Fibroblast of pulmonary artery (primary cell): ENCODE measurements around the gene WNT5A.
A peak's percentile ranks its signal among the peaks of the same experiment; 100 is the strongest.

Experiments used
- DNase-seq: peaks from one replicate; pipeline ENCODE4 v3.0.0-alpha.2; 2010; ENCODE audit warnings: low read depth
- H3K4me3 ChIP-seq: replicated peaks from 2 replicates; pipeline ENCODE4 v1.5.1; 2011; ENCODE audit warnings: low read depth, mild to moderate bottlenecking, control low read depth, low read length, moderate library complexity
- TF ChIP-seq, protein P1 (sequence below): IDR thresholded peaks from 2 replicates; pipeline ENCODE4 v1.5.1; 2011; ENCODE audit warnings: mild to moderate bottlenecking, control low read depth, low read length, inconsistent platforms; ENCODE audit errors: missing control alignments

Gene WNT5A

DNA sequence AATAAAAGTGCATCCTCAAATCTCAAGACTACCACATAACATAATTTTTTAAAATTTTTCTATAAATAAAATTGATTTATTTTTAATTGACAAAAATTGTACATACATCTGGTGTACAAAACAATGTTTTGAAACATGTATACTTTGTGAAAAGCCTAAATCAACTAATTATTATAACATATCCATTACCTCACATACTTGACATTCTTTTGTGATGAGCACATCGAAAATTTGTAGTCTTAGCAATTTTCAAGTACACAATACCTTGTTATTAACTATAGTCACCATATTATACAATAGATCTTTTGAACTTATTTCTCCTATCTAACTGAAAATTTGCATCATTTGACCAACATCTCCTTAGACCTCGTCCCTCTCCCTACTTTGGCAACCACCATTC lies 7.9 kb upstream of the WNT5A start:
- no peak overlapping the region for H3K4me3 ChIP-seq
- TF ChIP-seq, protein P1, sequence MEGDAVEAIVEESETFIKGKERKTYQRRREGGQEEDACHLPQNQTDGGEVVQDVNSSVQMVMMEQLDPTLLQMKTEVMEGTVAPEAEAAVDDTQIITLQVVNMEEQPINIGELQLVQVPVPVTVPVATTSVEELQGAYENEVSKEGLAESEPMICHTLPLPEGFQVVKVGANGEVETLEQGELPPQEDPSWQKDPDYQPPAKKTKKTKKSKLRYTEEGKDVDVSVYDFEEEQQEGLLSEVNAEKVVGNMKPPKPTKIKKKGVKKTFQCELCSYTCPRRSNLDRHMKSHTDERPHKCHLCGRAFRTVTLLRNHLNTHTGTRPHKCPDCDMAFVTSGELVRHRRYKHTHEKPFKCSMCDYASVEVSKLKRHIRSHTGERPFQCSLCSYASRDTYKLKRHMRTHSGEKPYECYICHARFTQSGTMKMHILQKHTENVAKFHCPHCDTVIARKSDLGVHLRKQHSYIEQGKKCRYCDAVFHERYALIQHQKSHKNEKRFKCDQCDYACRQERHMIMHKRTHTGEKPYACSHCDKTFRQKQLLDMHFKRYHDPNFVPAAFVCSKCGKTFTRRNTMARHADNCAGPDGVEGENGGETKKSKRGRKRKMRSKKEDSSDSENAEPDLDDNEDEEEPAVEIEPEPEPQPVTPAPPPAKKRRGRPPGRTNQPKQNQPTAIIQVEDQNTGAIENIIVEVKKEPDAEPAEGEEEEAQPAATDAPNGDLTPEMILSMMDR, result no peak
- DNase-seq, result no peak

DNA sequence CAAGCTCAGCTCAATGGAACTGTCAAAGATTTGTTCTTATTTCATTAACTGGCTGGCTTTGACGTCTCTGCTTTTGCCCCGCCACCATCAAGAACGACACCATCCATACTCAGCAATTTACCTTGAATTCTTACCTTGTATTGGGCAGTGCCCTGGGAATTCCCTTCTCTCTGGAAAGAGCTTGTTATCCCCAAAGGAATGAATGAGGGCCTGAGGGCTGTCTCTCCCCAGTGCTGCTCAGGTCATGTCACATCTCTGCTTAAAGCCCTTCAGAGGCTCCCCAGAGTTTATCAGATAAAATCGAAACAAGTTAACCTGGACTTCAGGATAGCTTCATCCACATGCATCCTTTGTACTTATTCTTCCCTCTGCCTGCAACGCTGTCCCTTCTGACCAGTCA lies 5.9 kb upstream of the WNT5A start:
- TF ChIP-seq, protein P1, result no peak
- no peak overlapping the region for H3K4me3 ChIP-seq
- no peak for DNase-seq

DNA sequence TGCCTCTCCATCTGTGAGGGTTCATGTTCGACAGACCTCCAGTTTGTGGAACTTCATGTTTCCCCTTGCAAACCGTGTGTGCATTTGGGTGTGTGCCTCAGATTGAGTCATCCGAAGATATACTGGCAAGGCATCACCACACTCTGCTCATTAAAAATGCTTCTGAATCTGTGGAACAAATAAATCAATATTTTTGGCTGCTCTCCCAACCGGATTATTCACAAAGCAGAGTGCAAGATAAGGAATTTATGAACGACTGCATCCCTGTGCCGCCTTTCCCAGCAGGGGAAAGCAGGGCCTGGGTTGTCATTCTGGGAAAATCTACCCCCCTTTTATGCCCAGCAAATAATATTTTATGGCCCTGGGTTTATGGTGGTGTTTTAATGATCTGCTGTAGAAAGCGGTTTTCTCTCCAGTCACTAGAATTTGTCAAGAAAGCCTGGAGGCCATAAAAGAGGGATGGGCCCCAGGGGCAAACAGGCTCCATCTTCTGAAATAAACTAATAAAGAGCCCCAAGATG lies 4.2 kb upstream of the WNT5A start:
- no peak overlapping the region for H3K4me3 ChIP-seq
- peak; percentile 78 for DNase-seq
- TF ChIP-seq, protein P1, result no peak

DNA sequence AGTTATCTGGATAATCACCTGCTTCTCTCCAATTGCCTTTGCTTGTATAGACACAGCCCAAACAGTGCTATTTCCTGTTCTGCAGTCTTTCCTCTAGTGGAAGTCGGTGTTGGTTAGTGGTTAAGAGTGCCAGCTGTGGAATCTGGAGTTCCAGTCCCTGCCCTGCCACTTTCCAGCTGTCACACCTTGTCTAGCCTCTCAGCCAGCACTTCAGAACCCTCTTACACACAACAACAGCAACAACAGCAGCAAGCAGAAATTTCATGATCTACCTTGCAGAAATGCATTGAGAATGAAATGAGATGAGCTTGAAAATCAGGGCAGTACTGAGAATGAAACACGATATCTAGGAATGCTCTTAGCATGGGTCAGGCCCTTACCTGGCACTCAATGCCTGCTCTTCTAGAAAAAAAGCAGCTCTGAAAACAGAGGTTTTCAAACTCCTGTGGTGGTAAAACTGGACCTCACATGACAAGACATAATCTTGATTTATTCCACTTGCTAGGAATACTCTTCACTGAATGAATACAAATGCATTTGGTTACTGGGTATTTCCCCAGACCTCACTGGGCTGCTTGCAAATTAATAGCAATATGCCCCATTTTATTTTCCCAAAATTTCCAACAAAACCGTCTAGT lies 3.3 kb upstream of the WNT5A start:
- no peak for DNase-seq
- no peak overlapping the region for H3K4me3 ChIP-seq
- TF ChIP-seq, protein P1, result no peak

DNA sequence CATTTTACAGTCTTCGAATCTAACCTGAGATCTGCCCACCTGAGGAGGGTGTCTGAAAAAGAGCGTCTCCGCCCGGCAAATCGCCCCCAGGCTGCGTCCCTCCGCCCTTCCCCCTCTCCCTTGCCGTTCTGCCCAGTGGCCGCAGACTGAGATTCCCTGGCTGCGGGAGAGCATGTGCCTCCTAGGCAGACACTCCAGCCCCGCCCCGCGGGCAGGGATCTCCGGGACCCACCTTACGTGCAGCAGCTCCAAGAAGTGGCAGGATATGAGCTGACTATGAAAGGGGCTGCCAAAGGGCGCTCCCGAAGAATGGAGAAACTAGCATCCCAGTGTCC lies 2.7 kb upstream of the WNT5A start:
- DNase-seq, result no peak
- H3K4me3 ChIP-seq, result no peak overlapping the region
- TF ChIP-seq, protein P1, result no peak

DNA sequence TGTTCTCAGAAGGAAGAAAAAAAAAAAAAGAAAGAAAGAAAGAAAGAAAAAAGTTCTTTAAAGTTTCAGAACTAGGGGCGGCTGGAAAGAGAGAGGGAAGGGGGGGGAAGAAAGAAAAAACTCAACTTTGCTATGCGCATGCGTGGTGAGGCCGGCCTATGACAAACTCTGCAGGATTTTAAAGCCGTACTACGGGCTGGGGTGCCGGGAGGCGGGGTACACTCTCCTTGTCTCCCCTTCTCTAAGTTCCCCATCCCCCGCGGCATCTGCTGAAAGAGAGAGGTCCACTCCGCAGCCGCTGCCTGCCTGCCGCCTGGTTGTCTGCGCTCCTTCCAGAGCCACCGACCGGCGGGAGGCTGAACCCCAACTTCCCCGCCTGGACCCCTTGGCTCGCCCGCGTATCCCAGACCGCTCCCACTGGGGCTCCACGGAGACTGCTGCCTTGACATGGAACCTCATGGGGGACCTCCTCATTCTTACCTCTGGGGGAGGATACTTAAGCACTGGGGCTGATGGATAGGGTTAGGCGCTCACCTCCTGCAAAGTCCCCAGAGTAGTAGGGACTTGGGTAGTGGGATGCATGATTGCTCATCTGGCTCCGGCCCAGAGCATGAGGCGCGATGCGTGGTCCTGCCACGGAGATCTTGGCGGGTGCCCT lies 1.4 kb upstream of the WNT5A start:
- DNase-seq, result peak; percentile 82
- peak overlapping the region; percentile 88 for H3K4me3 ChIP-seq

More for the DNA sequence above, 1.4 kb upstream of the WNT5A start:
- TF ChIP-seq, protein P1, result no peak
